Mucosa of stomach (tissue), 1 donor: Measurements from ENCODE around the gene TBC1D2B.
"Not testable (repeated sequence)": the region's sequence is repeated elsewhere in the genome, so short reads cannot be mapped to it uniquely, and the experiment has no call there.

ENCODE experiments used
- H3K27me3 ChIP-seq: one replicate; pipeline ENCODE4 v1.7.0; 2013; ENCODE audit warnings: mild to moderate bottlenecking, low read length; ENCODE audit not compliant: control insufficient read depth, insufficient read depth
- H3K36me3 ChIP-seq: one replicate; pipeline ENCODE4 v1.7.0; 2013; ENCODE audit warnings: low read length; ENCODE audit not compliant: control insufficient read depth, insufficient read depth
- H3K4me1 ChIP-seq: one replicate; pipeline ENCODE4 v1.7.0; 2013; ENCODE audit warnings: mild to moderate bottlenecking, low read length; ENCODE audit not compliant: control insufficient read depth, insufficient read depth
- H3K4me3 ChIP-seq: one replicate; pipeline ENCODE4 v1.7.0; 2013; ENCODE audit warnings: low read length
- H3K9ac ChIP-seq: one replicate; pipeline ENCODE4 v1.7.0; 2013; ENCODE audit warnings: mild to moderate bottlenecking, low read length, moderate library complexity
- H3K9me3 ChIP-seq: one replicate; pipeline ENCODE4 v1.7.0; 2013; ENCODE audit warnings: mild to moderate bottlenecking, low read length, moderate library complexity; ENCODE audit not compliant: control insufficient read depth
- donor health status: Pancreatic carcinoma.

TBC1D2B gene

DNA sequence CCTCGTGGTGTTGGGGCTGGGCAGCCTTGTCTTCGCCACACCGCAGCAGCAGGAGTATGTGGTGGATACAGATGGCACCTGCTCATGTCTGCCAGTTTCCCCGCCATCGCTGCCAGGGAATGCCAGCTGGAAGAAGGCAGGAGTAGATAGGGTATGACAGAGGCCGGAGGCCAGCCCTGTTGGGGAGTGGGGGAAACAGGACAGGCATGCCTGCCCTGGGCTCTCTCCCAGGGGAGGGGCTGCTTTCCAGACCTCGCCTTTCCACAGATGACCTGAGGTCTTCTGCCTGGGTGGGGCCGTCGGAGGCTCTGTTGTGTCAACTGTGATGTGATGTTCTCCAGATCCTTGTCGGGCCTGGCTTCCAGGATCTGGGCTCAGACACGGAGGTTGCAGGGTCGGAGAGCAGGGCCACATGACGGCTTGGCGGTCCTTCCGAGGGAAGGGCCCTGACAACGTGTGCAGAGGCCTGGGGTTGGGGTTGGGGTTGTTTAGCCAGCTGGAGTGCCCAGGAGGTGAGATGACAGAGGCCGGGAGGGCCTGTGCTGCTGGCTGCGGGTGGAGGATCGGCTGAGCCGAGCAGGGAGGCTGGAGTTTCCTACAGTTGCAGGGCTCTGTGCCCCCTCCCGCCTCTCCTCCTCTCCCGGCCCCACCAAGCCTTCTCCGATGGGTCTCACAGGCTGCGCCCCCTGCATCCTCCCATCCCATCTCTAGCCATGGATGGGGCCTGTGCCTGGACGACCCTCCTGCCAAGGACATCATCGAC lies 102.0 kb downstream of the TBC1D2B start:
- H3K4me1 ChIP-seq = peaks cover 12% of the 10 kb centered on the region
- no peaks in the 10 kb centered on the region for H3K36me3 ChIP-seq
- H3K9ac ChIP-seq = no peak overlapping the region
- no peaks in the 10 kb centered on the region for H3K27me3 ChIP-seq
- H3K4me3 ChIP-seq = no peak overlapping the region
- no peaks in the 10 kb centered on the region for H3K9me3 ChIP-seq

DNA sequence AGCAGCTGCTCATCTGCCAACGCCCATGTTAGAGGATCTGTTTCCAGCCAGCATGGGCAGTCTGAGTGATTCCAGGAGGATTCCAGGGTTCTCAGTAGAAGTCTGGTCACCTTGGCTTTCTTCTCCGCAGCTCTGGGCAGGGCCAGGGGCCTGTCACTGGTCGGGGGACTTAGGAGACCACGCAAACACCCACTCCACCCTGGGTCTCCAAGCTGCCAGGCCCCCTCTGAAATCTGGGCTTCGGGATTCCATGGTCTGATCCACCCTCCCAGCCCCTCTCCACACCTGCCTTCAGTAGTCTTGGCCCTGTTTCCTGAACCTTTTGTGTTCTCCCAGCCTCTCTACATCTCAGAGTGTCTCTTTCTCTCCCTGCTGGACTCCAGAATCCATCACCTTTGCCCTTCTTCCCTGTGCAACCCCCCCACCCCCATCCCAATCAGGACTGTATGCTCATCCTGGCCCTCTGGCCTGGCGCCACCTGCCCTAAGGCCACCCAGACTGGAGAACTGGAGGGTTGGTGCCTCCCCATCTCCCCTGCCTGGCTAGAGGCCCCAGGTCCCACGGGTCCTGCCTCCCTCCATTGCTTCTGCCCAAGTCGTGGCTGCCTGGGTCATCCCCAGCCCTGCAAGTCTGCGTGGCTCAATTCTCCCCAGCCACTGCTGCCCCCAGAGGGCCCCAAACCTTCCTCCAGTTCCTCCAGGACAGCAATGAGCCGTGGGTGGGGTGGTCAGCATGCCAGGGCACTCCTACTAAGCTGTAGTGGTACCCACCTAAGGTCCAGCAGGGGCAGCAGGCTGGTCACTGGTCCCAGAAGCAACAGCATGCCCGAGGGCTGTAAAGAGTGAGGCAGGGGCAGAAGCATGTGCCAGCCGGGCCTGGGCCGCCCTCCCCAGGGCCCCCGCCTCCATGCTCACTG lies 102.8 kb downstream of the TBC1D2B start:
- H3K9ac ChIP-seq = no peak overlapping the region
- H3K4me3 ChIP-seq = no peak overlapping the region
- no peaks in the 10 kb centered on the region for H3K27me3 ChIP-seq
- H3K4me1 ChIP-seq = peaks cover 12% of the 10 kb centered on the region
- no peaks in the 10 kb centered on the region for H3K9me3 ChIP-seq
- no peaks in the 10 kb centered on the region for H3K36me3 ChIP-seq

DNA sequence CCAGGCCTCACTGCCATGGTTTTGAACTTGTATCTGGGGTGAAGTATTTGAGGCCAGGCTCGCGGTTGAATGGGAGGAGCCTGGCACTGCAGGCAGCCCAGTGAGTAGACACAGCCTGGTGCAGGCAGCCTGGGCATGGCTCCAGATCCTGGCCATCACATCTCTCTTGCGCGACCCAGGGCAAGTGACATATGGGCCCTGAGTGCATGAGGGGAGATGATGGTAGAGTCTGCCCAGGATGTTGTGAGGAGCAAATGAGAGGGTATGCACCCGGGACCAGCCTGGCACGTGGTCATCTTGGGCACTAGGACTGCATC lies 103.5 kb downstream of the TBC1D2B start:
- no peaks in the 10 kb centered on the region for H3K9me3 ChIP-seq
- no peaks in the 10 kb centered on the region for H3K36me3 ChIP-seq
- H3K27me3 ChIP-seq = no peaks in the 10 kb centered on the region
- peaks cover 12% of the 10 kb centered on the region for H3K4me1 ChIP-seq
- no peak overlapping the region for H3K9ac ChIP-seq
- H3K4me3 ChIP-seq = no peak overlapping the region

DNA sequence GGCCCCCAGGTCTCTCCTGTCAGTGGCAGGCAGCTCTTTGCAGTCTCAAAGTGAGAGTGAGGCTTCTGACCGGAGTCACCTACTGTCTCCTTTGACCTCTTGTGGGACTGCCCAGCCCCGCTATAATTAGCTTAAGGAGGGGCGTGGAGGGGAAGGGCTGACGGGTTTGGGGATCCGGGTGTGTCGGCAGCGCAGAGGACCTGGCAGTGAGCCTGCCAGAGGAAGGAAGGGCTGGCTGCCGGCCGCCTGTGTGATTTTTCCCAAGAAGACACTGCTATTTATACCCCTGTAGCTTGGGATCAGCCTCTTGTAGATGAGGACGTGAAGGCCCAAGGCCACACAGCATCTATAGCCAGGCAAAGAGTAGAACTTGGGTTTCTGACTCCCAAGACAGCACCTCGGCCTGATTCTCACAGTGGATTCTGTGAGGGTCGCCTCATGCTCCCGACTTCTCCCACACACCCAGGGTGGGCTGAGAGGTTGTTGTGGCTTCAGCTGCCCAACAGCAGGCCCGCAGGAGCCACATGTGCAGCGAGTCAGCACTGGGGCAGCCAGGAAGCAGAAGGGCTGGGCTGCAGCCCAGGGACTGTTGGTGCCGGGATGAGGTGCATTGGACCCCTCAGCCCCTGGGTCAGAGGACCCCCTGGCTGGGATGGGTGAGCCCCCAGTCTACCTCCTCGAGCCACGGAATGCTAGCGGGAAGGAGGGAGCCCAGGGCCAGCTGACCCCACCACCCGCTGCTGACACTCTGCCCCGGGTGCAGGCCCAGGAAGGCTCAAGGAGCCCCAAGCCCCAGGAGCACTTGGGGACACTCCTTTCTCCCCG lies 104.0 kb downstream of the TBC1D2B start:
- H3K27me3 ChIP-seq, H3K9me3 ChIP-seq, H3K4me3 ChIP-seq, H3K36me3 ChIP-seq, H3K9ac ChIP-seq: not testable (repeated sequence)
- H3K4me1 ChIP-seq = peaks cover 12% of the 10 kb centered on the region

DNA sequence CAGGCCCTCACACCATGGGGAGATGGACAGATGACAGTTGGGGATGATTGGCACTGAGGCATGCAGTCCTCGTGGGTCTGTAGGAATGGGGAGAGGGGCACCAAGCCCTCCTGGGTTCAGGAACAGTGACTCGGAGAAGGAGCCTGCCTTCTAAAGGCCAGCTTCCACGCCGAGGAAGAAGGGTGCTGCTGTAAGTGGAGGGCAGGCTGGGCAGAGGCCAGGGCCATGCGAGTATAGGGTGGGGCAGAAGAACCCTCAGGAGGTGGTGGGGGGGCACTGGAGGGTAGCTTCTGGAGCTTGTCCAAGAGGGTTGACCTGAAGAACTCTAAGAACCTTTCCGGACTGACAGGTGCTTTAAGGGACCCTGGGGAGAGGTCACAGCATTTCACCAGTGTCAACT lies 104.8 kb downstream of the TBC1D2B start:
- H3K4me1 ChIP-seq = peaks cover 12% of the 10 kb centered on the region
- not testable (repeated sequence) for H3K9ac ChIP-seq, H3K36me3 ChIP-seq, H3K9me3 ChIP-seq, H3K4me3 ChIP-seq, H3K27me3 ChIP-seq

DNA sequence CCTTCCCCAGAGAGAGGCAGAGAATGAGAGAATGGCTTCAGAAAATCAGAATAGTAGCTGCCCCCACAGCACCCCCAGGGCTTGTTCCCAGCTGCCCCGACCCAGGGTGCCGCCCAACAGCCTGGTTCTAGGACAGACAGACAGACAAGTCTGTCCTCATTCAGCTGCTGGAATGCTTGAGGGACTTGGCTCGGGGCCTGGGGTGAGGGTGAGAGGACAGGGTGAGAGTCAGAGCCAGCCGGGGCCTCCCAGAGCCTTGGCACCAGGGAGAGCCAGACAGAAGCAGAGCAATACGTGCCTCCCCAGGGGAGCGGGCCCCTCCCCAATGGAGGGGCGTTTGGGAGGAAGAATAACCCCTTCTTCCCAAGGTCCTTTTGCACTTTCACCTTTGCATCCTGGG lies 105.6 kb downstream of the TBC1D2B start:
- not testable (repeated sequence) for H3K9me3 ChIP-seq, H3K36me3 ChIP-seq, H3K4me3 ChIP-seq, H3K9ac ChIP-seq, H3K27me3 ChIP-seq
- H3K4me1 ChIP-seq = peaks cover 12% of the 10 kb centered on the region

DNA sequence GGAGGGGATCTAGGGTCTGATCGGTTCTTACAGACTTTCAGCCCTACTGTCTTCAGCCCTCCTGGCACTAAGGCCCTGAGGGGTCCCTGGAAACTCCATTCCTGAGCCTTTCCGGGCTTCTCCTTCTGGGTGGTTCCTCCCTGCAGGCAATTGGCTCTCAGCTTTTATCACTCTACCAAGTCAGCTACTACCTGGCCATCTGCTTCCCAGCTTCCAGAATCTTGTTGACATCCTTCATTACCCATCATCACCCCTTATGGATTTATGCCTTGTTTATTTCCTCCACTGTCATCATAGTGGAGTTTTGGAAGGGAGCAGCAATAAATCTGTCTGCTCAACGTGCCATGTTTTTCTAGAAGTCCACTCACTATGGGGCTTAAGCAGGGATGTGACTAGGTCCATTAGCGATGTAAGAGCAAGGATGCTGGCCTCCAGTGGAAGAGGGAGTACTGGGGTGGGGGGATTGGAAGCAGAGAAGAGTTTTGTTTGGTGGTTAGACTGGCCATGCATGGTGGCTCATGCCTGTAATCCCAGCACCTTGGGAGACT lies 106.6 kb downstream of the TBC1D2B start:
- H3K9ac ChIP-seq, H3K4me3 ChIP-seq, H3K36me3 ChIP-seq, H3K27me3 ChIP-seq, H3K9me3 ChIP-seq: not testable (repeated sequence)
- H3K4me1 ChIP-seq = peaks cover 12% of the 10 kb centered on the region

DNA sequence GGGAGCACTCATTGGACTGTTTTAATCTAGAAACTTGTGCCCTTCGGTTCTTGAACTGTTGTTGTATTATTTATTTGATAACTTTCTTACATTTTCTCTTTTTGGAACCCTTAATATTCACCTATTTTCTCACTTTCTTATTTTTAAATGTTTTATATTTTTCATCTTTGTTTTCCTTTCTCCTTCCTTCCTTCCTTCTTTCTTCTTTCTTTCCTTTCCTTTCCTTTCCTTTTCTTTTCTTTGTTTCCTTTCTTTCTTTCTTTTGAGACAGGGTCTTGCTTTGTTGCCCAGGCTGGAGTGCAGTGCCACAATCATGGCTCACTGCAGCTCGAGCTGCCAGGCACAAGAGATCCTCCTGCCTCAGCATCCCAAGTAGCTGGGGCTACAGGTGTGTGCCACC lies 108.5 kb downstream of the TBC1D2B start:
- Histone ChIP-seq H3K36me3 (no peaks in the 10 kb centered on the region), H3K9me3 (no peaks in the 10 kb centered on the region), H3K4me3 (no peak overlapping the region), H3K9ac (no peak overlapping the region), H3K4me1 (peaks cover 5% of the 10 kb centered on the region), H3K27me3 (no peaks in the 10 kb centered on the region)

DNA sequence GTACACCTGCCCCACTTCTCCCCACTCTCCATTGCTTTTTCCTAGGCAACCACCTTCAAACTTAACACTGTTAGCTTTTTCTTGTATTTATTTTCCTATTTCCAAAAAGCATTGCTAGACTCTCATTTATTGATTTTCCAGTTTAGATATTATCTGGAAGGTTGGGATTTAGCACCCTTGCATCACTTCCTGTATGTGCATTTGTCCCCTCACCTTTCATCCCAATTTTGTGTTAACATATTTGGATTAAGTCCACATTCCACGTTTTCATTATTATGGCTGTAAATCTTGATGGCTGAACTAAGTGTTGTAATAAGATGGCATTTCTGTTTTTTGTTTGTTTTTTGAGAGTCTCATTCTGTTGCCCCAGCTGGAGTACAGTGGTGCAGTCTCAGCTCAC lies 109.7 kb downstream of the TBC1D2B start:
- Histone ChIP-seq H3K4me3 (no peak overlapping the region), H3K36me3 (no peaks in the 10 kb centered on the region), H3K9ac (no peak overlapping the region), H3K9me3 (no peaks in the 10 kb centered on the region), H3K27me3 (no peaks in the 10 kb centered on the region), H3K4me1 (no peaks in the 10 kb centered on the region)

DNA sequence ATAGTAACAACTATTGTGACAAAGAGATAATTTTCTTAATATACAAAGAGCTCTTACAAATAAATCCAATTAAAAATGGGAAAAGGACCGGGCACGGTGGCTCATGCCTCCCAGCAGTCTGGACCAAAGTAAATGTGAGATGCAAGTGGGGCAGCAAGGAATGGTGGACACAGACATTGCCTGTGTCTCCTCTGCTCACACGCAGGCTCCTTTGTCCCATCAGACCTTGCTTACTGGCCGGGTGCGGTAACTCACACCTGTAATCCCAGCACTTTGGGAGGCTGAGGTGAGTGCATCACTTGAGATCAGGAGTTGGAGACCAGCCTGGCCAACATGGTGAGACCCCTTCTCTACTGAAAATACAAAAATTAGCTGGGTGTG lies 110.3 kb downstream of the TBC1D2B start:
- H3K36me3 ChIP-seq, H3K4me1 ChIP-seq, H3K9ac ChIP-seq, H3K27me3 ChIP-seq, H3K9me3 ChIP-seq, H3K4me3 ChIP-seq: not testable (repeated sequence)

DNA sequence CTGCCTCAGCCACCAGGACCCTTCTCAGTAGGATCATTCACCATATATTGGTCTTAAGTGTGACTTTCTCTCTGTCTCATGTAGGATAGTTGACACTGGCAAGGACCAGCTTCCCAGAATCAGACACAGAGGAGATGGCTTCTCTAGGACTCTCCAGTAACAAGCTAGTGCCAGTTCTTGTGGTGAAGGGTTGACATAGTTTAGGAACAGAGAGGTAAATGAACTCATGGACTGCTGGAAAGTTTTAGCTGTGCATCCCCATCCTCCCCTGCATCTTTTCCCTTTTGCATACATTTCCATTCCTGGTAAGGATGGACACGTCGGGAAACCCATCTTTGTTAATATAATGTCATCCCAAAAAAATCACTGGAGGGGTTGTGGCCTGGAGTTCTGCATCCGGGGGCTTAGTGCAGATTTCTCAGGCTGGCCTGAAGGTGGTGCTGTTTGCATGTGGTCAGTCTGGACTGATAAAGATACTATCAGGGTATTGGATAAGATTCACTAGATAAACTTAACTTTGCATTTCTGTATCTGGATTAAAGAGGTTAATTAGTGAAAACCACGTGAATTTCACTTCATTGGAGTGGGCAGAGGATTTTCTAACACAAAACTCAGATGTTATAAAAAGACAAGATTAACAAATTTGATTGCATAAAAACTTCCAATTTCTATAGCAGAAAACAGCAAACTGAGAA lies 110.8 kb downstream of the TBC1D2B start:
- Histone ChIP-seq H3K9ac (no peak overlapping the region), H3K36me3 (no peaks in the 10 kb centered on the region)

More for the DNA sequence above, 110.8 kb downstream of the TBC1D2B start:
- Histone ChIP-seq H3K4me3 (no peak overlapping the region), H3K27me3 (no peaks in the 10 kb centered on the region), H3K9me3 (no peaks in the 10 kb centered on the region), H3K4me1 (no peaks in the 10 kb centered on the region)
